SK-MEL-5 (cell line): ENCODE results near the gene BPIFA2. TPM values are rescaled to one million over a fixed set of nuclear protein-coding genes. Genes with fewer than 3 reads are reported as not detected.
"Not testable (repeated sequence)": the region's sequence is repeated elsewhere in the genome, so short reads cannot be mapped to it uniquely, and the experiment has no call there.

ENCODE experiments used
- DNase-seq: peaks from one replicate; pipeline ENCODE4 v3.0.0-alpha.2; 2016; ENCODE audit warnings: low read depth, low spot score
- in situ Hi-C: cut with HindIII; loops from 2 replicates; pipeline ENCODE4 v1.10.0; 2016; ENCODE audit warnings: low sequenced_read_pairs, high pct_unique_total_duplicates, low pct_unique_long_range_greater_than_20kb
- polyA plus RNA-seq, 2 experiments: library from polyadenylated mRNA; depleted of rRNA; stranded (reverse); fragments of >200 nt; gene quantifications; 2 replicates each; pipeline ENCODE4 v1.2.3, GENCODE V29; 2015
- total RNA-seq: library from RNA; depleted of rRNA; stranded (reverse); fragments of >200 nt; shearing (Covaris generic); gene quantifications from 2 replicates; pipeline ENCODE4 v1.2.3, GENCODE V29; 2014; rRNA removed

BPIFA2 gene, protein sequence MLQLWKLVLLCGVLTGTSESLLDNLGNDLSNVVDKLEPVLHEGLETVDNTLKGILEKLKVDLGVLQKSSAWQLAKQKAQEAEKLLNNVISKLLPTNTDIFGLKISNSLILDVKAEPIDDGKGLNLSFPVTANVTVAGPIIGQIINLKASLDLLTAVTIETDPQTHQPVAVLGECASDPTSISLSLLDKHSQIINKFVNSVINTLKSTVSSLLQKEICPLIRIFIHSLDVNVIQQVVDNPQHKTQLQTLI
- total RNA-seq: not detected in 2 replicates
- not detected in 2 replicates for polyA plus RNA-seq (2015; cell fraction: cytosol; rRNA removed)
- polyA plus RNA-seq (2015; cell fraction: nucleus; rRNA removed): not detected in 2 replicates

DNA sequence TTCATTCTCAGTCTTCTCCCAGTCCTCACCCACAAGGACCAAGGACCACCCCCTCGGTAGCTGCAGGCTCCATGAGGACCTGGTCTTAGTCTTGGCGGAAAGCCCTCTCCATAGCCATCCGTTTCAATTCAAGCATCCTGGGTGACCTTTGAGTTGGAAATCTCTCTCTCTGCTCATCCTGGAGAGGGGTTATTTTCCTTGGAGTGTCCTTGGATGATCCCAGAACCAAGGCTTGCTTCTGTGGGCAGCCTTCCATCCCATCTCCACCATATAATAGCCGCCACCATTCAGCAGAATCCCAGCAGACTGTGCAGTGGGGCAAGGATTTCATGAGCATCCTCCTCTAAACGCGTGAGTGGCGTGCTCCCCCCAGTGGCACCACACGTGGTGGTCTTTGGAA is at the start of gene BPIFA2:
Gene BPIFA2, plus strand, starts transcription at position 301 of the 400 bp plus-strand sequence. CDS start 987 bp downstream, outside the sequence.
- DNase-seq: no peak

DNA sequence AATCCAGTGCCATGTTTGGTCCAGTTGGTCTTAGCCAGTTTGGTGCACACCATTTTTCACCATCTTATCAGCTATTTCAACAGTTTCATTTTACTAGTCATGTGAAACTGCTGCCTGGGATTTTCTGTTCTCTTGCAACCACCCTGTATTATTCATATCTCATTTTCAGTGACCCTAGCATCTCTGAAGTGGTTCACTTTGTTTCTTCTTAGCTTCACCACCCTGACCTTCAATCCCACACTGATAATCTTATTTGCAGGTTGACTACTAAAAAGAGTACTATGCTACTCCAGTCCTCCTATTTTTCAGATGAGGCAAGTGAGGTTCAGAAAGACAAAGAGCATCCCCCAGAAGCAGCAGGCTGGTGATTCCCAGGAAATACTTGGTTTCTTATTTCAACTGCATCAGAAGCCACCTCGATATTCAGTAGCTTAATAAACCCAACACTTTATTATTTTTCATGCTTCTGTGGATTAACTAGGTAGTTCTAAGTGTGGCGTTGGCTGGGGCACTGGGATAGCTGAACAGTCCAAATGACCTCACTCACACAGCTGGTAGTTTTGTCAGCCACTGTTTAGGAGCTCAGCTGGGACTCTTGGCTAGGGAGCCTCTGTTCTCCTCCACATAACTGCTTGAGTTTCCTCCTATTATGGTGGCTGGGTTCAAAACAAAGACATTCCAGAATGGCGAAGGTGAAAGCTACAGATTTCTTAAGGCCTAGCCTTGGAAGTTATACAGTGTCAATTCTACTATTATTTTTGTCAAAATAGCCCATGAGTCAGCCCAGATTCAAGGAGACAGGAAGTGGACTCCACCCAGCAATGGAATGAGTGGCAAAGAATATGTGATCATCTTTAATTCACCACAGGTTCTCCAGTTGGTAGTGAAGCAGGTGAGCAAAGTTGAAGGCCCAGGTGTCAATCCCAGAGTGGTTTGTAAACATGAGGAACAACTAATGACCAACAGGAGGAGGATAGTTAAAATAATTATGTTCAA is 47.9 kb upstream of the BPIFA2 start:
- DNase-seq: no peak

More for the DNA sequence above, at the start of gene BPIFA2:
- in situ Hi-C loops: no loop called here

DNA sequence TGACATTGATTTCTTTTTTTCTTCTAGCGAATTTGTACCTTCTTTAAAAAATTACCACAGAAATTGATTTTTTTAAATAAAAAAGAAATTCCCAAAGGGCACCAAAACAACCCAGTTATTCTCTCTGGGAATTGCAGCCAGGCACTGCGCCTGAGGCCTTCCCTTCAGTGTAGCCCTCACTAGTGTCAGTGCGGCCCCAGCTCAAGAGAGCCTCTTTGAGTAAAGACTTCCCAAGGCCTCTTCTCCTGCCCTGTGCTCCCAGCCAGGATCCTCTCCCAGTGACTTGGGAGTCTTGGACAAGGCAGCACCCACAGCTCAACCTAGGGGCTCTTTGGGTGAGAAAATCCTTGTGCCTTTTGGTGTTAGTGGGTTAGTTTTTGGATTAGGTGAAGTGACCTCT is 47.0 kb upstream of the BPIFA2 start:
- in situ Hi-C loops: no loop called here
- DNase-seq: no peak

More for the DNA sequence above, 47.9 kb upstream of the BPIFA2 start:
- in situ Hi-C loops: no loop called here

DNA sequence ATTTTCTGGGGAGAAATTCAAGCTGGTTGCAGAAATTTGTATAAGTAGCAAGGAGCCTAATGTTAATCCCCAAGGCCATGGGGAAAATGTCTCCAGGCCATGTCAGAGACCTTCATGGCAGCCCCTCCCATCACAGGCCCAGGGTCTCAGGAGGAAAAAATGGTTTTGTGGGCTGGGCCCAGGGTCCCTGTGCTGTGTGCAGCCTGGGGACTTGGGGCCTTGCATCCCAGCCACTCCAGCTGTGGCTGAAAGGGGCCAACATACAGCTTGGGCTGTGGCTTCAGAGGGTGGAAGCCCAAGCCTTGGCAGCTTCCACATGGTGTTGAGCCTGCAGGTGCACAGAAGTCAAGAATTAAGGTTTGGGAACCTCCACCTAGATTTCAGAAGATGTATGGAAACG is 45.7 kb upstream of the BPIFA2 start:
- in situ Hi-C loops, DNase-seq: not testable (repeated sequence)

DNA sequence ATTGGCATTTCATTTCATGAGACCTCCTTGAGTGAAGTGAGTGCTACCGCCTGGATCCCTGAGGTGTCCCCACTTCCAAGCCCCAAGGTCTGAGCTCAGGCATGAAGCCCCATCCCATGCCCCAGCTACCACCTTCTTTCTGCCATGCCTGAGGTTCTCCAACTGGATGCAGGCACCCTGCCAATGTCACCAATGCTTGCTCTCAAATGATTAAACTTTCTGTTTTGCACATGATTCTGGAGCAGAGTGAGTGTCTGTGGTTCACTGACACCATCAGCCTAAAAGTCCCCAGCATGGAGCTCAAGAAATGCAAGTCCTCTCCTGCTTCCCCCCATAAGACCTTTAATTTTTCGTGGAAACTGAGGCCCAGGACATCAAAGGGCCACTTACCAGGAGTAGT is 43.7 kb upstream of the BPIFA2 start:
- in situ Hi-C loops: no loop called here
- DNase-seq: no peak

DNA sequence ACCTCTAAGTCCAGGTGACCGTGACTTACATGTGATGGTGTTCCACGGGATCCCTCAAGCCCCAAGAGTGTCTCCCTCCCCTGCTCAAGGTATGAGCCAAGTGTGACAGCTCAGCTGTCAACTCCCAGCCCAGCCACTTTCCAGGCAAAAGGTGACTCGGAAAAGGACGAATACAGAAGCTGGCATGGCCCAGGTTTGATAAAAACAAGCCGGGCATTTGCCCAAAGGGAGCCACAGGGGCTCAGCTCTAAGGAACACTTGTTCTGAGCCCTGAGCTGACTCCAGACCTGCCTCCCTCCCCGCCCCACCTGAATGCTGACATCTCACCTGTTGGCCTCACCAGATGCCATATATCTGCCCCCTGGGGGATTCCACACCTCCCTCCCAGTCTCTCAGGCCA is 43.0 kb upstream of the BPIFA2 start:
- in situ Hi-C loops: no loop called here
- no peak for DNase-seq

DNA sequence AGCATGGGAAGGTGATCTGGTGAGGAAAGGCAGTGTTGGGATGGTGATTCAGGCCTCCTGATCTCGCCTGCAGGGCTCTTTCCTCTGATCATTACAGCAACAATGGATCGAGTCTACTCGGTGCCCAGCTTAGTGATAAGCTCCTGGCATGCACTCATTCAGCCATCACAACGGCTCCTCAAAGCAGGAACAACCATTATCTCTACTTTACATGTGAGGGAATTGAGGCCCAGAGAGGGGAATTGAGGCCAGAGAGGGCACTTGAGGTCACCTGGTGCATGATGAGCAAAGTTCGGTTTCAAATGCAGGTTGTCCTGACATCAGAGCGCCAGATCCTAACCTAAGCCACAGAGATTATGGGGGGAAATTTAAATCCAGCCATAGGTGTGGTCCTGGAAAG is 42.0 kb upstream of the BPIFA2 start:
- peak; percentile 17 for DNase-seq
- in situ Hi-C loops: no loop called here

DNA sequence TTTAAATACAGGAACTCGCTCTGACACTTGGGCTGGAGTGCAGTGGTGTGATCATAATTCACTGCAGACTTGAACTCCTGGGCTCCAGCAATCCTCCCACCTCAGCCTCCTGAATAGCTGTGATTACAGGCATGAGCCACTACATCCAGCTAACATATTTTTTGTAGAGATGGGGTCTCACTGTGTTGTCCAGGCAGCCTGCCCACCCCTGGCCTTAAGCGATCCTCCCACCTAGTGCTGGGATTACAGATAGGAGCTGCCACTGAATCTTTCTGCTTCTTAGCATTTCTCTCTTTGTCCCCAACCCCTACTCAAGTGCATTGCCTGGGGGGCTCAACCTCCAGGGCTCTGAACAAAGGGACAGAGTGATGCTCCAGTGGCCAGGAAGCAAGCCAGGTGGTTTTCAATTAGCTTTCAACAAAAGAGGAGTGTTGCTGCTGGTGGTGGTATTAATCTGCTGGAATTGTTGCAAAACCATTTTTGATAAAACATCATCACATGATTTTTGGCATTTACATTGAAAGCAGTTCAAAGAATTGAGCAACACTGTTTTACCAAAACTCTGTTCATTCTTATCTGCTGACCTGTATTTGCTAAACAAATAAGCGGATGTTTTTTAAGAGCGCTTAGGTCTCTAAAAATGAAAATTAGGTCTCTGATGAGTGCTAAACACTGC is 40.4 kb upstream of the BPIFA2 start:
- DNase-seq: no peak
- in situ Hi-C loops: no loop called here

DNA sequence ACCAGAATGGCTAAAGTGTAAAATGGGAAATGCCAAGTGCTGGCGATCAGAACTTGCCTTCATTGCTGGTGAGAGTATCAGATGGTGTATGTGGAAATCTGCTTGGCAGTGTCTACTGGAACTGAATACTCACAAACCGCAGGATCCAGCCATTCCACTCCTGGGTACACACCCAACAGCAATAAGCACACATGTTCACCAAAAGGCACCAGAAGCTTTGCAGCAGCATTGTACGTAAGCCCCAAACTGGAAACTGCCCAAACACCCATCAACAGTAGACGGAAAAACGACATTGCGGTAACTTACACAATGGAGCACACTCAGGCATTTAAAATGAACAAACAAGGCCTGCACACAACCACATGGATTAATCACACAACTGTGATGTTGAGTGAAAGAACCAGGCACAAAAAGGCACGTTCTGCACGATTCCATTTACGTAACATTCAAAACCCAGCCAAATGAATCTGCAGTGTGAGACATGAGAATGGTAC is 37.3 kb upstream of the BPIFA2 start:
- in situ Hi-C loops: no loop called here
- no peak for DNase-seq

DNA sequence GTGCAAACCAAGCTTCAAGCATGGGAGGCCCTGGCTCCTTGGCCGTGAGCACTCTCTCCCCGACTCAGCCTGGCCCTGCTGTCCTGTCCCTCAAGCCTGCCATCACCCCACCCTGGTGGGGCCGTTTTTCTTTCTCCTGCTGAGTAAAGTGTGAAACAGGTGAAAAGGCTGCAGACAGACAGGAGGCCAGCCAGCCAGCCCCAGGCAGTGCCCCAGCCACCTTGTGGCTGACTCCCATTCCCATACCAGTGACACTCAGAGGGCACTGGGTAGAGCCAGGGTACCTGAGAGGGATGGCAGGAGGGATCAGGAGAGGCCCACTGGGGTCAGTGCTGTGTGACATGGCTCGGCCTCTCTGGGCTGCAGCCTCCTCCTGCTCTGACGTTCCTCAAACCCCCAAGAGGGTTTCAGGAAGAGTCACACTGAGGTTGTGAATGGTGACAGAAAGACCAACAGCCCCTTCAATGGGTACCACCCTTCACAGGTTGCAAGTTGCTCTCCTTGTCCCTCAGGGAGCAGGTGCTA is 35.9 kb upstream of the BPIFA2 start:
- in situ Hi-C loops: no loop called here
- no peak for DNase-seq

DNA sequence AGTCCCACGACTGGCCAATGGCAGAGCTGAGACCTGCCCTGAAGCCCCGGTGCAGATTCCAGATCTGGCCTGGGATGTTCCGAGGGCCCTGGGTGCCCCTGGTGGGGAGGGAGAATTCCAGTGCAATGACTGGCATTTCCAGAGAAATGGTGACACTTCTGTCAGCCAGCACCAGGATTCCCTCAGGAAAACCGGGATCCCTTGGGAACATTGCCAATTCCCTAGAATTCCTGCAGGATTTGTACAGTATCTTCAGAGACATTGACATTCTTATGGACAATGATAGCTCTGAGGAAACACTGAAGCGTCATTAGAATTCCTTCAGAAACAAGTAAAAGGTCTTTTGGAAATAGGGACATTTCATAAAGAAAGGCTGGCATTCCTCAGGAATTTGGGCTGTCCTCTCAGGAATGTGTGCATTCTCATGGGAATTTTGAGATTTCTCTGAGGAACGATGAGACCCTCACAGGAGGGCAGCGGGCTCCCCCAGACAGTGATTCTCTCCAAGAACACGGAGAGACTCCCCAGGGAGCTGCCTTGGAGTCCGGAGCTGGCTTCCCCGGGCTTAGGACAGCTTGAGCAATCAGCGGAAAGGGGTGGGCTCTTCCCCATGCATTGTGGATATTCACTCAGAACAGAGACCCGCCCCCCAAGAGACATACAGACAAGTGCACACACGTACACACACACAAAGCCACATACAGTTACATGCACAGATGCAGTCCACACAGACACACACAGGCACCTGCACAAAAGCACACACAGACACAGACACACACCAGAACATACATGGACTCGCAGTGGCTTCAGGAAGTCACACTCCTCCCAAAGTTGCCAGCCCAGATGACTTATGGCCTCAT is 35.2 kb upstream of the BPIFA2 start:
- in situ Hi-C loops: no loop called here
- DNase-seq: peak; percentile 13

DNA sequence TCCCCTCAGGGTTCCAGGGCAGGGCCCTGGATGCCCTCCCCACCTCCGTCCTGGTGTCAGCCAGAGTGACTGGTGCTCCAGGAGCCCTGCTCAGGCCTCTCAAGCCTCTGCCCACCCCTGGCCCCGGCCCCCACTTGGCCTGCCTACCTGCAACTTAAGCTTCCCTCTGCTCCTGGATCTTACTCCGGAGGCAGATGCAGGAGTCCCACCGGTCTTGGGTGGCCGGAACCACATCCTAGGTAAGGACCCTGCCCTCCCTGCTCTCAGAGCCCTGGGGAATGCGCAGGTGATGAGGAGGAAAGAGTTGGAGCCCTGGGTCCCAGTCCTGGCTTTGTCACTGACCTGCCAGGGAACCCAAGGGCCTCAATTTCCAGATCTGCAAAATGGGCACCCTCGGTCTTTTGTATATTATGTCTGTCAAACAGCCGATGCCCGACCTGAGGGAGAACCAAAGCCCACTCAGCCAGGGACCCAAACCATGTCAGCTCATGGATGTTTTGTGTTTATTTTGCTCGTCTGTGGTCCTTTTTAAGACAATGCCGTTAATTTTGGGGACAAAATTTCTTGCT is 34.5 kb upstream of the BPIFA2 start:
- no peak for DNase-seq
- in situ Hi-C loops: no loop called here

DNA sequence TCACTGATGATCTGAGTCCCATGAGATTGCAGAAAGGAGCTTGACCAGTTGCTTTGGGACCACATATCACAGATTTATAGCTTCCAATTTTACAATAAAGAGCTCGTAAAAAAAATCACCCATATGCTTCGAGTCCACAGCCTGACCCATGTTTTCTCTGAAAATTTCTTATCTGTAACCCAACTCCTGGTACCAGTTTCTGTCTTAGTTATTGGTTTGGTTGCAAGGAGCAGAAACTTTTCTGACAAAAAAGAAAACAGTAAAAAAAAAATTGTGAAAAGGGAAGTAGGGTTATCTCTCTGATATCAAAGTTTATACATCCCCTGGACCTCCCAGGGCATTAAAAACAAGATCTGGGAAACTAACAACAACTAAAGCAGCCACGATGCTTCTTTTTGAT is 30.8 kb upstream of the BPIFA2 start:
- in situ Hi-C loops: no loop called here
- DNase-seq: no peak

DNA sequence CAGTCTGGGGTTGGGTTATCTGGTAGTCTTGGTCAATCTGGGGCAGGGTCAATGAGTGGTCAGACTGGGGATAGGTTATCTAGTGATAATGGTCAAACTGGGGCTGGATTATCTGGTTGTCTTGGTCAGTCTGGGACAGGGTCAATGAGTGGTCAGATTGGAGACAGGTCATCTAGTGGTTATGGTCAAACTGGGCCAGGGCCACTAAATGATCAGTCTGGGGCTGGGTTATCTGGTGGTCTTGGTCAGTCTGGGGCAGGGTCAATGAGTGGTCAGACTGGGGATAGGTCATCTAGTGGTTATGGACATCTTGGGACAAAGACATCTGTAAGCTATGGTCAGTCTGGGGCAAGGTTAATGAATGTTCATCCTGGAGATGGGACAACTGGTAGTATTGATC is 28.5 kb upstream of the BPIFA2 start:
- DNase-seq: no peak
- in situ Hi-C loops: no loop called here

DNA sequence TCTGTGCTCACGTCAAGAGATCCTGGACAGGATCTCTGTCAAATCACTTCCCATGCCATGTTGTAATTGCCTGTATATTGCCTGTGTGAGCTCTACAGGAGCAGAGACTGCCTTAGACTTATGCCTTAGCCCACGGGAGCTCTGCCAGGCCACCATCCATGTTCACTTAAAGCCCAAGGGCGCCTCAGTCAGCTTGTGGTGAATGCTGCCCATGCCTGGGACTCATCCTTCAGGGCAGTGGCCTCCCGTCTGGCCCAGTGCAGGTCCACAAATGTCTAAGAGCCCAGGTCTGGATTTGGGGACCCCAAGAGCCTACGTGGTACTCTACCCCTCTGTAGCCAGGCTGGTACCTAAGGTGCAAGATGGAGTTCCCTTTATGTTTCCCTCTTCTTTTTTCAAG is 22.4 kb upstream of the BPIFA2 start:
- no peak for DNase-seq
- in situ Hi-C loops: no loop called here

DNA sequence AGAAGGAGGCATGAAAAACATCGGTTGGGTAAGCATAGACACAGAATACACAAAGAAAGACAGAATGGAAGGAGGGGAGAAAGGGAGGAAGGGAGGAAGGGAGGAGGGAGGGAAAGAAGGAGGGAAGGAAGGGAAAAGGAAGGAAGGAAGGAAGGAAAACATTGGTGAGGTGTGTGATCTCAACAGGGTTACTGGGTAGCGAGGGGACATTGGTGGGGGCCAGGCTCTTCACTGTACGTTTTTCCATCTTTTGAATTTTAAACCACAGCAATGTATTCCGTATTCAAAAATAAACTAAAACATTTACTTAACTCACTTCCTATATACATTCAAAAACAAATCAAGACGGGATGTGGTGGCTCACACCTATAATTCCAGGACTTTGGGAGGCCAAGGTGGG is 20.7 kb upstream of the BPIFA2 start:
- in situ Hi-C loops: no loop called here
- no peak for DNase-seq

DNA sequence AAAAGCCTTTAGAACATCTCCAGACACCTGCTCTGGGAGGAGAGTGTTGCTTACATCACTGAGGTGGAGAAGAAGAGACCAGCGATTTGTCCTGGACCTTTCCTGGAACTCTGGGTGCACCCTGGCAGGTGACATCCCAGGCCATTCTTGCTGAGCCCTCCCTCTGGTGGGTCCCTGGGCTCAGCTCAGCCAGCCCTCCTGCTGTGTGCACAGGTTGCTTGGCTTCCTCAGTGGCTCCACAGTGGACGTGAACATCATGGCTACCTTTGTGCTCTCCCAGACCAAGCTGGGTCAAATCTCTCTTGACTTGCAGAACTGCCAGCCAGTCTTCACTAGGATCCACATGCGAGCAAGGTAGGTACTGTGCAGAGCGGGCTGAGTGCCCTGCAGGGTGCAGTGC is 19.9 kb upstream of the BPIFA2 start:
- DNase-seq: no peak
- in situ Hi-C loops: no loop called here
